Right lobe of liver (tissue), 6 donors: ENCODE measurements around the gene ACOT11. TPM values are rescaled to one million over a fixed set of nuclear protein-coding genes. Genes with fewer than 3 reads are reported as not detected.

ENCODE experiments used
- ATAC-seq, 4 donors: fragments of 200-7000 bp; cut with Tn5 transposase; one replicate each; pipeline ENCODE4 v1.9.1; 2020; ENCODE audit warnings: mild to moderate bottlenecking in 4 of 4, moderate library complexity in 4 of 4
- DNase-seq, 3 donors: peaks; one replicate each; pipeline ENCODE4 v3.0.0-alpha.2; 2020
- H3K27ac ChIP-seq, 3 donors: fragments of 200-600 bp; one replicate each; pipeline ENCODE4 v1.8.0; 2022
- H3K27me3 ChIP-seq, 2 donors: fragments of 200-600 bp; one replicate each; pipeline ENCODE4 v1.8.0; 2022
- H3K36me3 ChIP-seq, 4 donors: fragments of 200-600 bp; sonication (generic) in 1 of 4; one replicate each; pipeline versions ENCODE4 v1.5.1 to v1.8.0; 2017 to 2022; ENCODE audit warnings: control low read depth in 1 of 4
- H3K4me1 ChIP-seq, 4 donors: fragments of 200-600 bp; sonication (generic) in 1 of 4; one replicate each; pipeline versions ENCODE4 v1.5.1 to v1.8.0; 2017 to 2022; ENCODE audit warnings: control low read depth in 1 of 4
- H3K4me3 ChIP-seq, 3 donors: fragments of 200-600 bp; one replicate each; pipeline ENCODE4 v1.8.0; 2022
- H3K9me3 ChIP-seq, 4 donors: fragments of 200-600 bp; sonication (generic) in 1 of 4; one replicate each; pipeline versions ENCODE4 v1.5.1 to v1.8.0; 2017 to 2022; ENCODE audit warnings: control low read depth in 1 of 4
- CTCF ChIP-seq, 4 donors: fragments of 200-600 bp in 3 of 4; fragments of 450-650 bp in 1 of 4; IDR thresholded peaks; one replicate each; pipeline versions ENCODE4 v1.5.1 to v1.8.0; 2016 to 2022; ENCODE audit warnings: antibody characterized with exemption in 4 of 4, mild to moderate bottlenecking in 2 of 4
- POLR2A ChIP-seq: fragments of 450-650 bp; IDR thresholded peaks from one replicate; pipeline ENCODE4 v1.6.1; 2017; ENCODE audit warnings: antibody characterized with exemption, mild to moderate bottlenecking
- WGBS: methylation state at CpG from one replicate; pipeline ENCODE4 v1.1.6; 2018; ENCODE audit warnings: low coverage, low lambda C conversion rate; ENCODE audit not compliant: insufficient coverage; ENCODE audit errors: missing lambda C conversion rate; 5-methylcytosine and 5-hydroxymethylcytosine counted together
- intact Hi-C, 2 donors: fragments of 100-400 bp; cut with DNase I; formaldehyde crosslinking; loops; one replicate each; pipeline versions ENCODE4 v1.11.2 to v1.14.1; 2022
- total RNA-seq, 6 experiments: library from RNA; depleted of rRNA in 2 of 6; stranded (reverse); fragments of >200 nt in 2 of 6; fragmentation: NEBNext Ultra II Directional in 3 of 6; extraction: Animal tissue kit (Norgen Biotek cat#: 25700) in 3 of 6; gene quantifications; one replicate each; pipeline versions ENCODE4 v1.1.0 to v1.2.4, GENCODE V29; 2016 to 2023
- donor health status: DM: no; HTN: yes; CAD: no.
- donor health status: DM: no; HTN: no; CAD: no.
- donor health status: DM: no; HTN: no; CAD: no.
- donor health status: DM: no; HTN: yes; CAD: no.
- donor health status: DM: no; HTN: yes; CAD: no.

The ACOT11 gene
- total RNA-seq, 6 experiments from 2014 or later, result 0.50 to 1.3 (median 0.84) TPM

DNA sequence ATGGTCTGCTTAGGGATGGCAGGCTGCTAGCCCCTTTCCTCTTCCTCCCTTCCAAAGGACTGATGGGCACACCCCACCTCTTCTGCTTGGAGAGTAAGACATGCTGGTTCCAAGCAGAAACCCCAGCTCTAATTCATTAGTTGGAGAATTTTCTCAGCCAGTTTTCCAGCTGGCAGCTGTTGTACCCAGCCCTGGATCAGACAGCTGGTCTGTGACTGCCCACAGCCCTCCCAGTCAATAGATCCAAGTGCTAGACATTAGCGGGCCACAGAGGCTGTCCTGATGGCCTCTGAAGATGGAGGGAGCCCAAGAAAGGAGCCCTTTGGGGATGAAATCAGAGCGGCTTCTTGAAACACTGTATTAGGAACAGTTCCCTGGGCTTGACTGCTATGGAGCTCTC lies 35.8 kb downstream of the ACOT11 start:
- Histone ChIP-seq H3K4me1 (peaks cover 1 to 20% (median 10%) of the 10 kb centered on the region in 4 donors), H3K27me3 (no peaks in the 10 kb centered on the region), H3K27ac (no peak overlapping the region), H3K4me3 (no peak overlapping the region), H3K36me3 (no peaks in the 10 kb centered on the region), H3K9me3 (no peaks in the 10 kb centered on the region)
- no peak for ATAC-seq
- 60% methylated on average over 1 of the region's 2 CpGs for WGBS
- no peak for TF ChIP-seq POLR2A
- DNase-seq, result no peak
- intact Hi-C loops, result no loop called here

GRCh38 chr1:54584575-54584974 lies 36.5 kb downstream of the ACOT11 start:
- Histone ChIP-seq H3K36me3 (no peaks in the 10 kb centered on the region), H3K27me3 (no peaks in the 10 kb centered on the region), H3K4me3 (no peak overlapping the region), H3K27ac (no peak overlapping the region), H3K4me1 (peaks cover 1 to 20% (median 10%) of the 10 kb centered on the region in 4 donors), H3K9me3 (no peaks in the 10 kb centered on the region)
- no peak for ATAC-seq
- TF ChIP-seq CTCF (IDR thresholded peaks at IDR 0.05), result no peak
- no peak for TF ChIP-seq POLR2A
- 100% methylated on average over 2 of the region's 17 CpGs for WGBS
- no peak for DNase-seq
- intact Hi-C loops, result no loop called here

- Histone ChIP-seq H3K36me3 (no peaks in the 10 kb centered on the region), H3K27ac (no peak overlapping the region), H3K9me3 (no peaks in the 10 kb centered on the region), H3K27me3 (no peaks in the 10 kb centered on the region), H3K4me3 (no peak overlapping the region), H3K4me1 (peaks cover 1 to 29% (median 10%) of the 10 kb centered on the region in 4 donors)
- TF ChIP-seq CTCF (IDR thresholded peaks at IDR 0.05) (no peak), POLR2A (no peak)
- ATAC-seq, result no peak
- intact Hi-C loops, result no loop called here
- WGBS, result 84% methylated on average over 7 of the region's 15 CpGs
- DNase-seq, result peak in 1 of 3 donors; percentile 39
Observed at GRCh38 chr1:54585181-54586066, 37.4 kb downstream of the ACOT11 start.

DNA sequence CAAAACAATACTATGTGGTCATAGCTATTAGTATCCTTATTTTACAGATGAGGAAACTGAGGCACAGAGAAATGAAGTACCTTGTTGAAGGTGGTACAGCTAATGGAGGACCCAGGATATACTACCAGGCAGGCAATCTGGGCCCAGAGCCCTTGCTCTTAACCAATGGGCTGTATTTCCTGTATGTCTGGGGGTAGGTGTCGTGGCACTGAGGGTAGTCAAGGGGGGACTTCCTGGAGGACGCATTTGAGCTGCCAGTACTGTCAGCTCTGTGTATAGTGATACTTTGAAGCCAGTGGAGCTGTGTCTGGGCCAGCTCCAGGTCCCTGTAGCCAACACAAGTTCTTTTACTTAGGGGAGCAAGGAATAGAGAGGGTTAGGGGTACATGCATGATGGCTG lies 40.3 kb downstream of the ACOT11 start:
- ATAC-seq (no peak), DNase-seq (no peak)
- Histone ChIP-seq H3K27me3 (no peaks in the 10 kb centered on the region), H3K4me3 (no peak overlapping the region), H3K27ac (no peak overlapping the region), H3K4me1 (peaks cover 0 to 17% (median 3%) of the 10 kb centered on the region in 4 donors), H3K9me3 (no peaks in the 10 kb centered on the region), H3K36me3 (no peaks in the 10 kb centered on the region)
- TF ChIP-seq CTCF (IDR thresholded peaks at IDR 0.05) (no peak), POLR2A (no peak)
- WGBS, result 50% methylated on average over 1 of the region's 2 CpGs
- intact Hi-C loops, result no loop called here

GRCh38 chr1:54591127-54591756 lies 43.2 kb downstream of the ACOT11 start:
- WGBS, result 41% methylated on average over 4 of the region's 5 CpGs
- peaks cover 0 to 17% (median 3%) of the 10 kb centered on the region in 4 donors for H3K4me1 ChIP-seq
- H3K9me3 ChIP-seq, result no peaks in the 10 kb centered on the region
- H3K27ac ChIP-seq, result peak overlapping the region in 1 of 3 donors; percentile 50
- peak in 3 of 4 donors; percentile 31 to 61 (median 43) for ATAC-seq
- no peak for TF ChIP-seq POLR2A
- TF ChIP-seq CTCF (IDR thresholded peaks at IDR 0.05), result no peak
- peak in 1 of 3 donors; percentile 61 for DNase-seq
- intact Hi-C loops, result no loop called here
- H3K4me3 ChIP-seq, result no peak overlapping the region
- H3K27me3 ChIP-seq, result no peaks in the 10 kb centered on the region
- no peaks in the 10 kb centered on the region for H3K36me3 ChIP-seq
